ENCODE data around the gene AFF4. TPM values are rescaled to one million over a fixed set of nuclear protein-coding genes. Genes with fewer than 3 reads are reported as not detected.

Gene AFF4
- total and polyA plus RNA-seq, 9 of the 15 experiments (the other 6 are each of a cell fraction or from before 2014, with no cell fraction given), result 1.7 to 25.8 (median 17.9) TPM

- TF ChIP-seq THRA (IDR thresholded peaks at IDR 0.05) (no peak), TEAD1 (CRISPR knock-in tag; IDR thresholded peaks at IDR 0.05) (no peak), ZZZ3 (IDR thresholded peaks at IDR 0.05) (no peak), ZNF324 (CRISPR knock-in tag; IDR thresholded peaks at IDR 0.05) (no peak), RBFOX2 (IDR thresholded peaks at IDR 0.05; ENCODE audit: low read depth, low read length) (no peak), NCOA4 (IDR thresholded peaks at IDR 0.05; ENCODE audit: partially characterized antibody) (no peak)
Observed at GRCh38 chr5:132848270-132848669, 115.2 kb downstream of the AFF4 start (continued).

DNA sequence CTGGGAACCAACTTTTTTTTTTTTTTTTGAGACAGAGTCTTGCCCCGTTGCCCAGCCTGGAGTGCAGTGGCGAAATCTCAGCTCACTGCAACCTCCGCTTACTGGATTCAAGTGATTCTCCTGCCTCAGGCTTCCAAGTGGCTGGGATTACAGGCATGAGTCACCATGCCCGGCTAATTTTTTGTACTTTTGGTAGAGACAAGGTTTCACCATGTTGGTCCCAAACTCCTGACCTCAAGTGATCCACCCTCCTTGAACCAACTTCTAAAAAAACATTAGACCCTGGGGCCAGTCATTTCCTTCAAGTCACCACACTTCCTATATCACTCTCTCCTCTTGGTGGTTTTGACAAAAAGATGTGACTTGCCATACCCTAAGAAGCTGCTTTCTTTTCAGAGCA, 122.1 kb downstream of the AFF4 start:
- no peaks in the 10 kb centered on the region for H3K27me3 ChIP-seq (ENCODE audit: control insufficient read depth in 2 of 2, insufficient read depth in 2 of 2, low read length in 2 of 2)
- H3K9me1 ChIP-seq (ENCODE audit: control insufficient read depth, insufficient read depth, low read length), result no peaks in the 10 kb centered on the region
- no peak overlapping the region for H3K27ac ChIP-seq (ENCODE audit: extremely low read depth, low read depth, low read length)
- no peaks in the 10 kb centered on the region for H3K79me2 ChIP-seq (ENCODE audit: control insufficient read depth, insufficient read depth, low read length)
- ATAC-seq (no peak), DNase-seq (ENCODE audit: extremely low read depth in 1 of 4, low spot score in 3 of 4) (no peak), FAIRE-seq (no peak)
- H3K4me3 ChIP-seq, result no peak overlapping the region
- CTCF ChIA-PET (ENCODE audit: low intra/inter-chr PET ratio), result no interaction called here
- TF ChIP-seq KDM1A (IDR thresholded peaks at IDR 0.05) (peak in 1 of 2 experiments; percentile 8; a peak in 1 of 4 replicates), HNRNPH1 (optimal IDR thresholded peaks at IDR 0.05; ENCODE audit: low read depth, low read length) (no peak)
- 43% methylated on average over 4 of the region's 4 CpGs for WGBS (ENCODE audit: insufficient coverage, low coverage, missing lambda C conversion rate)
- no peak overlapping the region for H3K4me2 ChIP-seq (ENCODE audit: insufficient read depth, low read length)
- no peak overlapping the region for H2AFZ ChIP-seq (ENCODE audit: low read depth, low read length)
- H3K4me1 ChIP-seq (replicated peaks in 1 of 2; ENCODE audit: control insufficient read depth in 2 of 2, insufficient read depth in 2 of 2, low read length in 2 of 2), result peaks cover 0 to 19% of the 10 kb centered on the region in 2 experiments; a peak in 3 of 5 replicates
- no peaks in the 10 kb centered on the region for H3K9me3 ChIP-seq (replicated peaks; ENCODE audit: control insufficient read depth, insufficient read depth, low read depth, low read length)
- no peak overlapping the region for H3K9ac ChIP-seq (ENCODE audit: insufficient read depth in 1 of 2, low read depth in 2 of 2, low read length in 2 of 2)
- intact Hi-C loops (cut with micrococcal nuclease) (no loop called here), in situ Hi-C loops (cut with MboI) (no loop called here)
- POLR2A ChIA-PET, result interaction anchor here (1.5 kb wide), 1 partner anchor 13 kb away, joined by 4 read pairs; no protein-coding TSS in a partner anchor
- no TSS peak for BruUV-seq (replicated peaks)
- H4K20me1 ChIP-seq (replicated peaks; ENCODE audit: control insufficient read depth, insufficient read depth, low read length), result no peaks in the 10 kb centered on the region
- H3K36me3 ChIP-seq (ENCODE audit: control insufficient read depth, insufficient read depth, low read length), result no peaks in the 10 kb centered on the region

Measured in K562 (cell line).